Type B pancreatic cell (in vitro differentiated cells): ENCODE measurements around the gene ACSL4. TPM values are rescaled to one million over a fixed set of nuclear protein-coding genes. Genes with fewer than 3 reads are reported as not detected.
"Not testable (repeated sequence)": the region's sequence is repeated elsewhere in the genome, so short reads cannot be mapped to it uniquely, and the experiment has no call there.

Experiments used
- DNase-seq: peaks from one replicate; pipeline ENCODE4 v3.0.0; 2021; ENCODE audit warnings: mixed read lengths; ENCODE audit not compliant: unreplicated experiment; ENCODE audit errors: extremely low spot score
- H3K27ac Mint-ChIP-seq: 2 replicates; pipeline ENCODE4 v1.8.0; 2021; ENCODE audit warnings: mild to moderate bottlenecking, mixed read lengths
- H3K27me3 Mint-ChIP-seq: 2 replicates; pipeline ENCODE4 v1.8.0; 2021; ENCODE audit warnings: mixed read lengths
- H3K36me3 Mint-ChIP-seq: 2 replicates; pipeline ENCODE4 v1.8.0; 2021; ENCODE audit warnings: mixed read lengths
- H3K4me1 Mint-ChIP-seq: one replicate; pipeline ENCODE4 v1.8.0; 2021; ENCODE audit warnings: mixed read lengths; ENCODE audit not compliant: unreplicated experiment
- H3K4me3 Mint-ChIP-seq: 2 replicates; pipeline ENCODE4 v1.8.0; 2021; ENCODE audit warnings: mild to moderate bottlenecking, mixed read lengths
- H3K9me3 Mint-ChIP-seq: 2 replicates; pipeline ENCODE4 v1.8.0; 2021; ENCODE audit warnings: mixed read lengths
- total RNA-seq: library from RNA; stranded (reverse); gene quantifications from 2 replicates; pipeline ENCODE4 v1.2.1, GENCODE V29; 2021; ENCODE audit warnings: low replicate concordance
- TF ChIP-seq, protein P1 (sequence below): fragments of 200-600 bp; sonication (generic); conservative IDR thresholded peaks from 2 replicates; pipeline ENCODE4 v1.5.0; 2021; ENCODE audit warnings: antibody characterized with exemption, mild to moderate bottlenecking

The ACSL4 gene
- total RNA-seq, 1 donor from 2014 or later = 42.9 TPM

DNA sequence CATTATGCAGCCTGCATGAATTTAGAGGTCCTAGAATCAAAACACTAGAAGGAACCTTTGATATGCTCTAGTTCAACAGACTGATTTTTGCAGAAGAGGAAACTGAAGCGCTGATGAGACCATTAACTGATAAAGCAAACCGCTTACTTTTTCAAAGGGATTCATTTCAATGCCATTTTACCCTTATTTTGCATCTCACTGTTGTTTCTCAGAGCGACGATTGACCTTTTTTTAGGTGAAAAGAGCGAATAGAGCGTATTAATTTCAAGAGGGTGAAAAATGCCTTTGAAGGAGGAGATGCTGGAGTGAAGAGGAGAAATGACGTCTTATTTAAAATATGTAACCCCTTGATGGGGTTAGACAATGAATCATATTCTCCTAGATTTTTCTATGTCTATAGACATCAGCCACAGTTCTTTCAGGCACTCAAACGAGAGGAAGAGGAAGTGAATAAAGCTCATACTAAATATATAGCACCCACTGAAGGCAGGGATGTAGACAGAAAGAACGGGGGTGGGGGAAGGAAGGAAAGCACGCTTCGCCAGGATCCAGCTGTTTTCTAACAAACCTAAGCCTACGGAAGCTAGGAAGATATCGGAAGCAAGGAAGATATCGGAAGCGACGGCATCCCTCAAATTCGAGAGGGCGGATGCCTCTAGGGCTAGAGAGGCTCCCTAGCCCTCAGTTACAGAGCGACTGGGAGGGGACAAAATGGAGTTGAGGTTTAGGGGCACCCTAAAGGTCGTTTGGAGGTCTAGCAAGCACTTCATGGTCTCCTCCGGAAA, 848 bp downstream of the ACSL4 start:
- DNase-seq = no peak
- Mint-ChIP-seq H3K9me3 (peaks cover 7% of the 10 kb centered on the region), H3K4me1 (peaks cover 17% of the 10 kb centered on the region), H3K27me3 (peaks cover 9% of the 10 kb centered on the region), H3K27ac (peak overlapping the region; percentile 77), H3K4me3 (peak overlapping the region; percentile 97), H3K36me3 (peaks cover 11% of the 10 kb centered on the region)
- TF ChIP-seq, protein P1, sequence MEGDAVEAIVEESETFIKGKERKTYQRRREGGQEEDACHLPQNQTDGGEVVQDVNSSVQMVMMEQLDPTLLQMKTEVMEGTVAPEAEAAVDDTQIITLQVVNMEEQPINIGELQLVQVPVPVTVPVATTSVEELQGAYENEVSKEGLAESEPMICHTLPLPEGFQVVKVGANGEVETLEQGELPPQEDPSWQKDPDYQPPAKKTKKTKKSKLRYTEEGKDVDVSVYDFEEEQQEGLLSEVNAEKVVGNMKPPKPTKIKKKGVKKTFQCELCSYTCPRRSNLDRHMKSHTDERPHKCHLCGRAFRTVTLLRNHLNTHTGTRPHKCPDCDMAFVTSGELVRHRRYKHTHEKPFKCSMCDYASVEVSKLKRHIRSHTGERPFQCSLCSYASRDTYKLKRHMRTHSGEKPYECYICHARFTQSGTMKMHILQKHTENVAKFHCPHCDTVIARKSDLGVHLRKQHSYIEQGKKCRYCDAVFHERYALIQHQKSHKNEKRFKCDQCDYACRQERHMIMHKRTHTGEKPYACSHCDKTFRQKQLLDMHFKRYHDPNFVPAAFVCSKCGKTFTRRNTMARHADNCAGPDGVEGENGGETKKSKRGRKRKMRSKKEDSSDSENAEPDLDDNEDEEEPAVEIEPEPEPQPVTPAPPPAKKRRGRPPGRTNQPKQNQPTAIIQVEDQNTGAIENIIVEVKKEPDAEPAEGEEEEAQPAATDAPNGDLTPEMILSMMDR = no peak

DNA sequence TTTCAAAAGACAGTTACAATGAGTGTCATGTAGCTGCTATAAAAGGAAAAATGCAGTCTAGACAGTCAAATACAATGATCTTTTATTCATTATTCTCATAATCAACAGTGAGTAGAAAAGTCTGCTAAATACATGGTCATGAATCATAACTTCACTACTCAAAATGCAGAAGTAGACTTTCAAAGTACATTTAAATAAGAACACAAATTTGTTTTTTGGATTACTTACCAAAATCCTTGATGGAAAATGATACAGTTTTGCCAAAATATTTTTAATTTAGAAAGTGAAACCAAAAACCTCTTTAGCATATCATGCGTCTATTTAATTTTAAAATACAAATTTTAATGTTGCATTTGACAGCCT, 4.9 kb downstream of the ACSL4 start:
- Mint-ChIP-seq H3K9me3 (peaks cover 7% of the 10 kb centered on the region), H3K27ac (no peak overlapping the region), H3K4me3 (peak overlapping the region; percentile 25), H3K4me1 (peaks cover 15% of the 10 kb centered on the region), H3K36me3 (peaks cover 11% of the 10 kb centered on the region), H3K27me3 (peaks cover 5% of the 10 kb centered on the region)
- no peak for DNase-seq
- TF ChIP-seq, protein P1 = no peak

DNA sequence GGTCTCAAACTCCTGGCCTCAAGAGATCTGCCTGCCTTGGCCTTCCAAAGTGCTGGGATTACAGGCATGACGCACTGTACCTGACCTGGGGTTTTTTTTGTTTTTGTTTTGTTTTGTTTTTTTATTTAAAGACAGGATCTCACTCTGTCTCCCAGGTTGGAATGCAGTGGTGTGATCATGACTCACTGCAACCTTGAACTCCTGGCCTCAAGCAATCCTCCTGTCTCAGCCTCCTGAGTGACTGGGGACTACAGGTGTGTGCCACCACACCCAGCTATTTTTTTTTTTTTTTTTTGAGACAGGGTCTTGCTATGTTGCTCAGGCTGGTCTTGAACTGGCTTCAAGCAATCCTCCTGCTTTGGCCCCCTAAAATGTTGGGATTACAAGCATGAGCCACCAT, 8.1 kb downstream of the ACSL4 start:
- not testable (repeated sequence) for DNase-seq, H3K4me3 Mint-ChIP-seq, H3K9me3 Mint-ChIP-seq, H3K27ac Mint-ChIP-seq, H3K36me3 Mint-ChIP-seq, H3K27me3 Mint-ChIP-seq
- peaks cover 25% of the 10 kb centered on the region for H3K4me1 Mint-ChIP-seq

DNA sequence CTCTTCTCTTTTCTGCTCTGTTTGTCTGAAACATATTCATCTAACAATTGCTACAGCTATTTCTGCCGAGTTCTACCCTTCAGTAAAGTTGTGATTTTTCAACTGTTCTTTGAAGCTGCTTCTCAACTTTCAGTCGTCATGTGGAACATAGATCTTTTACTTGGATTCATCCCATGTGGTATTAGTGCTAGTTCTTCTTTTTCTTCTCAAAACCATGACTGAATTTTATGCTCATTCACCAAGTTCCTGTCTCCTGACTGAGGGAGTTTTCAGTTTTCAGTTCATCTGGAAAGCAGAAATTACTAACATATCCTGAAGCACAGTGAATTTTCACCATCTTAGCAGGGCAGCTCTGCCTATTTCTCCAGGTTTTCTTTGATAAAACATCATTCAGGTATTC, 12.1 kb downstream of the ACSL4 start:
- Mint-ChIP-seq H3K36me3 (peaks cover 12% of the 10 kb centered on the region), H3K27me3 (no peaks in the 10 kb centered on the region), H3K9me3 (no peaks in the 10 kb centered on the region), H3K4me3 (no peak overlapping the region), H3K27ac (no peak overlapping the region), H3K4me1 (peaks cover 32% of the 10 kb centered on the region)
- DNase-seq = no peak
- TF ChIP-seq, protein P1 = no peak

DNA sequence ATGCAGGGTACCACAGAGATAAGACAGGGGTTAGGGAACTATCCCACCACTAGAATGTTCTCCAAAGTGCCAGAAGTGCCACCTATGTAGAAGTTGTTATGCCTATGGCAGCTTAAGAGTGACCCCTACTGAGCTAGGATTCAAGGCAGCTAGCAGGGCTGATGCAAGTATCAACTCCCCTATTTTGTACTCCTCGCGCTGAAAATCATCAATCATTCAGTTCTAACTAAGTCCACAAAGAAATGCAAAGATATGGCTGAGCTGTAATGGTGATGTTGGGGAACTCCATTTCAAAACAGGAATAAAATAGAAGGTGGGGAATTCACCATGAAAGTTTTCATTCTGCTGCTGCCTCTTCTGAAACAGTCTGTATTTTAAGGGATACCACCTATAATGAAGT, 13.8 kb downstream of the ACSL4 start:
- Mint-ChIP-seq H3K27ac (no peak overlapping the region), H3K36me3 (peaks cover 12% of the 10 kb centered on the region), H3K27me3 (no peaks in the 10 kb centered on the region), H3K4me1 (peaks cover 32% of the 10 kb centered on the region), H3K9me3 (no peaks in the 10 kb centered on the region), H3K4me3 (no peak overlapping the region)
- TF ChIP-seq, protein P1 = no peak
- no peak for DNase-seq

DNA sequence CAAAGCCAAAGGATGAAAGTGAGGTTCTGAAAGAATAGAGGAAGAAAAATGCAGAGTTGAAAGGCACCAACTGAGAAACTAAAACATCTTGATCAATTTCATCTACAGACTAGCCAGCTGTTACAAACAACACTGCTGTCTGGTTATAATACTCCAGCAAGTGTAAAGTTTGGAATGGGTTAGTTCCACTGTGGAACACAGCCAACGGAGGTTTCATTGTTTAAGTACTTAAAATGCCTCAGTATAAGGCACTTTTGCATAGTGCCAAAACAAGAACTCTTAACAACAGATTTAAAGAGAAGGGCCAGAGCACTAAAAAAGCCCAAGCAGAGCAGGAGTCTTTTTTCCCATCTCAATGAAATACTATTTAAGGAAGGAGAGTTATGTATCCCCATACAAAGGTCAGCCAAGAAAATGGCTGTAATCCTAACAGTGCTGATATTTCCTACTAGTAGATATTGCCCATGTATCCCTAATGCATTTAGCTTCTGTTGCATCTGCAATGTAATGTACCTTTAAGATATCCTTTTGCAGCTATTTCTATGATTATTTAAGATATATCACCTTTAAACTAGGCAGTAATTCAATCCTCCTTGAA, 16.5 kb downstream of the ACSL4 start:
- Mint-ChIP-seq H3K36me3 (peaks cover 16% of the 10 kb centered on the region), H3K4me1 (peaks cover 39% of the 10 kb centered on the region), H3K4me3 (no peak overlapping the region), H3K27ac (no peak overlapping the region), H3K27me3 (no peaks in the 10 kb centered on the region), H3K9me3 (no peaks in the 10 kb centered on the region)
- TF ChIP-seq, protein P1 = no peak
- no peak for DNase-seq
